GM23338 (cell line): ENCODE results near the gene CEP350. TPM values are rescaled to one million over a fixed set of nuclear protein-coding genes. Genes with fewer than 3 reads are reported as not detected.

ENCODE experiments used
- ATAC-seq: fragments of 200-7000 bp; cut with Tn5 transposase; 3 replicates; pipeline ENCODE4 v1.9.1; 2020
- DNase-seq: peaks from one replicate; pipeline ENCODE4 v3.0.0-alpha.2; 2015; ENCODE audit warnings: low spot score
- H2AFZ ChIP-seq: fragments of 200-600 bp; sonication (generic); 2 replicates; pipeline ENCODE4 v1.8.0; 2016; ENCODE audit warnings: antibody characterized with exemption, mild to moderate bottlenecking, moderate library complexity
- H3F3A ChIP-seq: fragments of 200-600 bp; sonication (generic); replicated peaks from 2 replicates; pipeline ENCODE4 v1.8.0; 2017; ENCODE audit warnings: antibody characterized with exemption, mixed run types, low read depth
- H3K27ac ChIP-seq: fragments of 200-600 bp; sonication (generic); 2 replicates; pipeline ENCODE4 v1.6.1; 2016; ENCODE audit warnings: low read depth
- H3K27me3 ChIP-seq: fragments of 200-600 bp; sonication (generic); 2 replicates; pipeline ENCODE4 v1.8.0; 2016; ENCODE audit warnings: mild to moderate bottlenecking, mixed run types, moderate library complexity; ENCODE audit not compliant: insufficient read depth
- H3K36me3 ChIP-seq: fragments of 200-600 bp; sonication (generic); 2 replicates; pipeline ENCODE4 v1.8.0; 2016; ENCODE audit warnings: mild to moderate bottlenecking; ENCODE audit not compliant: insufficient read depth
- H3K4me1 ChIP-seq: fragments of 200-600 bp; sonication (generic); 2 replicates; pipeline ENCODE4 v1.8.0; 2016; ENCODE audit warnings: mild to moderate bottlenecking, moderate library complexity; ENCODE audit not compliant: insufficient read depth
- H3K4me2 ChIP-seq: fragments of 200-600 bp; sonication (generic); 2 replicates; pipeline ENCODE4 v1.7.1; 2017; ENCODE audit warnings: mixed run types
- H3K4me3 ChIP-seq: fragments of 200-600 bp; sonication (generic); 2 replicates; pipeline ENCODE4 v1.6.1; 2016; ENCODE audit warnings: mixed run types
- H3K79me2 ChIP-seq: fragments of 200-600 bp; sonication (generic); replicated peaks from 2 replicates; pipeline ENCODE4 v1.8.0; 2017; ENCODE audit warnings: mild to moderate bottlenecking; ENCODE audit not compliant: insufficient read depth
- H3K9me2 ChIP-seq: fragments of 200-600 bp; sonication (generic); 2 replicates; pipeline ENCODE4 v1.8.0; 2017; ENCODE audit not compliant: insufficient read depth
- H4K20me1 ChIP-seq: fragments of 200-600 bp; sonication (generic); replicated peaks from 2 replicates; pipeline ENCODE4 v1.8.0; 2017; ENCODE audit warnings: mild to moderate bottlenecking; ENCODE audit not compliant: insufficient read depth
- H3K27ac Mint-ChIP-seq: 2 replicates; pipeline ENCODE4 v1.8.0; 2020; ENCODE audit warnings: inconsistent platforms, mild to moderate bottlenecking, moderate library complexity, mixed read lengths
- H3K27me3 Mint-ChIP-seq: 3 replicates; pipeline ENCODE4 v1.8.0; 2022; ENCODE audit warnings: low read depth, mild to moderate bottlenecking, moderate library complexity, mixed read lengths, inconsistent platforms; ENCODE audit not compliant: insufficient read depth, poor library complexity
- H3K36me3 Mint-ChIP-seq: 3 replicates; pipeline ENCODE4 v1.8.0; 2021; ENCODE audit warnings: low read depth, mild to moderate bottlenecking, inconsistent platforms, moderate library complexity, mixed read lengths
- H3K4me1 Mint-ChIP-seq: 3 replicates; pipeline ENCODE4 v1.8.0; 2020; ENCODE audit warnings: mild to moderate bottlenecking, inconsistent platforms, mixed read lengths
- H3K4me3 Mint-ChIP-seq: 3 replicates; pipeline ENCODE4 v1.8.0; 2021; ENCODE audit warnings: moderate library complexity, mild to moderate bottlenecking, inconsistent platforms, mixed read lengths
- H3K9me3 Mint-ChIP-seq: 3 replicates; pipeline ENCODE4 v1.8.0; 2020; ENCODE audit warnings: moderate library complexity, mild to moderate bottlenecking, inconsistent platforms, mixed read lengths
- CTCF ChIP-seq, 2 experiments: fragments of 200-600 bp in 1 of 2; sonication (generic) in 1 of 2; conservative IDR thresholded peaks; 2 replicates each; pipeline versions ENCODE4 v1.5.1 to v1.6.1; 2016 to 2017; ENCODE audit warnings: antibody characterized with exemption in 2 of 2, low read depth in 2 of 2, mild to moderate bottlenecking in 2 of 2, moderate library complexity in 1 of 2
- EZH2phosphoT487 ChIP-seq: fragments of 200-600 bp; sonication (generic); IDR thresholded peaks from one replicate; pipeline ENCODE4 v1.8.1; 2018; ENCODE audit warnings: antibody characterized with exemption; ENCODE audit not compliant: unreplicated experiment
- JUNB ChIP-seq: IDR thresholded peaks from one replicate; pipeline ENCODE4 v1.6.1; 2016; ENCODE audit warnings: antibody characterized with exemption; ENCODE audit not compliant: unreplicated experiment
- NANOG ChIP-seq: IDR thresholded peaks from 2 replicates; pipeline ENCODE4 v1.6.1; 2016; ENCODE audit warnings: antibody characterized with exemption, borderline replicate concordance
- STAT1 ChIP-seq: IDR thresholded peaks from one replicate; pipeline ENCODE4 v1.6.1; 2016; ENCODE audit warnings: antibody characterized with exemption; ENCODE audit not compliant: unreplicated experiment
- ZNF114 ChIP-seq: fragments of 250-450 bp; sonication (Bioruptor Pico); IDR thresholded peaks from 2 replicates; pipeline ENCODE4 v1.5.0; 2020; ENCODE audit warnings: mild to moderate bottlenecking, moderate library complexity
- ZNF462 ChIP-seq: fragments of 250-450 bp; sonication (Bioruptor Pico); IDR thresholded peaks from 2 replicates; pipeline ENCODE4 v1.5.0; 2020; ENCODE audit warnings: mild to moderate bottlenecking, moderate library complexity
- polyA plus RNA-seq: library from polyadenylated mRNA; unstranded; fragments of >200 nt; fragmentation: Nextera tagmentation; extraction: Ambion mirVana; gene quantifications from 2 replicates; pipeline ENCODE4 v1.2.1, GENCODE V29; 2016
- total RNA-seq: library from RNA; depleted of rRNA; stranded (reverse); fragments of >200 nt; shearing (Covaris generic); gene quantifications from 2 replicates; pipeline ENCODE4 v1.2.3, GENCODE V29; 2014
- TF ChIP-seq, protein P1 (sequence below): IDR thresholded peaks from one replicate; pipeline ENCODE4 v1.6.1; 2018; ENCODE audit warnings: antibody characterized with exemption; ENCODE audit not compliant: unreplicated experiment

Gene CEP350
- total and polyA plus RNA-seq, 2 experiments from 2014 or later: 23.4 to 36.8 TPM

- DNase-seq (no peak), ATAC-seq (no peak)
- Histone ChIP-seq H3K36me3 (no peaks in the 10 kb centered on the region), H3K4me1 (peaks cover 7% of the 10 kb centered on the region), H3K4me3 (no peak overlapping the region), H3K9me2 (no peaks in the 10 kb centered on the region), H3K79me2 (peaks cover 99% of the 10 kb centered on the region), H3K4me2 (no peak overlapping the region), H3K27ac (no peak overlapping the region), H4K20me1 (peaks cover 20% of the 10 kb centered on the region), H2AFZ (no peak overlapping the region), H3K27me3 (no peaks in the 10 kb centered on the region), H3F3A (no peaks in the 10 kb centered on the region)
- H3K27me3 Mint-ChIP-seq: no peaks in the 10 kb centered on the region
- no peak overlapping the region for H3K27ac Mint-ChIP-seq
- TF ChIP-seq STAT1 (no peak), EZH2phosphoT487 (no peak), JUNB (no peak), ZNF114 (CRISPR knock-in tag) (no peak), NANOG (no peak), ZNF462 (CRISPR knock-in tag) (no peak), CTCF (conservative IDR thresholded peaks at IDR 0.05; ENCODE audit: low read depth in 2 of 2) (no peak)
- TF ChIP-seq, protein P1, sequence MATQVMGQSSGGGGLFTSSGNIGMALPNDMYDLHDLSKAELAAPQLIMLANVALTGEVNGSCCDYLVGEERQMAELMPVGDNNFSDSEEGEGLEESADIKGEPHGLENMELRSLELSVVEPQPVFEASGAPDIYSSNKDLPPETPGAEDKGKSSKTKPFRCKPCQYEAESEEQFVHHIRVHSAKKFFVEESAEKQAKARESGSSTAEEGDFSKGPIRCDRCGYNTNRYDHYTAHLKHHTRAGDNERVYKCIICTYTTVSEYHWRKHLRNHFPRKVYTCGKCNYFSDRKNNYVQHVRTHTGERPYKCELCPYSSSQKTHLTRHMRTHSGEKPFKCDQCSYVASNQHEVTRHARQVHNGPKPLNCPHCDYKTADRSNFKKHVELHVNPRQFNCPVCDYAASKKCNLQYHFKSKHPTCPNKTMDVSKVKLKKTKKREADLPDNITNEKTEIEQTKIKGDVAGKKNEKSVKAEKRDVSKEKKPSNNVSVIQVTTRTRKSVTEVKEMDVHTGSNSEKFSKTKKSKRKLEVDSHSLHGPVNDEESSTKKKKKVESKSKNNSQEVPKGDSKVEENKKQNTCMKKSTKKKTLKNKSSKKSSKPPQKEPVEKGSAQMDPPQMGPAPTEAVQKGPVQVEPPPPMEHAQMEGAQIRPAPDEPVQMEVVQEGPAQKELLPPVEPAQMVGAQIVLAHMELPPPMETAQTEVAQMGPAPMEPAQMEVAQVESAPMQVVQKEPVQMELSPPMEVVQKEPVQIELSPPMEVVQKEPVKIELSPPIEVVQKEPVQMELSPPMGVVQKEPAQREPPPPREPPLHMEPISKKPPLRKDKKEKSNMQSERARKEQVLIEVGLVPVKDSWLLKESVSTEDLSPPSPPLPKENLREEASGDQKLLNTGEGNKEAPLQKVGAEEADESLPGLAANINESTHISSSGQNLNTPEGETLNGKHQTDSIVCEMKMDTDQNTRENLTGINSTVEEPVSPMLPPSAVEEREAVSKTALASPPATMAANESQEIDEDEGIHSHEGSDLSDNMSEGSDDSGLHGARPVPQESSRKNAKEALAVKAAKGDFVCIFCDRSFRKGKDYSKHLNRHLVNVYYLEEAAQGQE: no peak
- no peaks in the 10 kb centered on the region; the same call in 1 of the 3 replicates for H3K36me3 Mint-ChIP-seq
- H3K4me1 Mint-ChIP-seq: peaks cover 22% of the 10 kb centered on the region
- H3K4me3 Mint-ChIP-seq: no peak overlapping the region
- no peaks in the 10 kb centered on the region for H3K9me3 Mint-ChIP-seq
These were observed 13.8 kb downstream of the CEP350 start for GRCh38 chr1:179968284-179968993.
